Activated CD4-positive, alpha-beta T cell treated with anti-CD3 and anti-CD28 coated beads, Interleukin-2, amount 50 U/mL, for 48 hours (primary cell): ENCODE measurements around the gene FRAT1.

ENCODE experiments used
- DNase-seq, 2 experiments: peaks; one replicate each; pipeline ENCODE4 v3.0.0-alpha.2; 2020

FRAT1 gene

GRCh38 chr10:97307866-97308780 is 10.9 kb upstream of the FRAT1 start:
- no peak for DNase-seq

GRCh38 chr10:97311111-97311626 is 7.9 kb upstream of the FRAT1 start:
- no peak for DNase-seq

- no peak for DNase-seq
These were observed 6.2 kb upstream of the FRAT1 start for GRCh38 chr10:97312897-97313296.

GRCh38 chr10:97314671-97315070 is 4.4 kb upstream of the FRAT1 start:
- DNase-seq: no peak

GRCh38 chr10:97319671-97320479 is 804 bp downstream of the FRAT1 start:
- DNase-seq: peak; percentile 61 to 73

GRCh38 chr10:97320480-97321031 is 1.5 kb downstream of the FRAT1 start:
- peak; percentile 15 to 42 for DNase-seq

- peak; percentile 10 to 21 for DNase-seq
These were observed 2.1 kb downstream of the FRAT1 start for GRCh38 chr10:97321032-97321803.

GRCh38 chr10:97321804-97322190 is 2.7 kb downstream of the FRAT1 start:
- DNase-seq: no peak

- DNase-seq: no peak
These were observed 4.4 kb downstream of the FRAT1 start for GRCh38 chr10:97323501-97323900.

- DNase-seq: no peak
These were observed 6.7 kb downstream of the FRAT1 start for GRCh38 chr10:97325754-97326153.

GRCh38 chr10:97327348-97328294 is 8.6 kb downstream of the FRAT1 start:
- no peak for DNase-seq

GRCh38 chr10:97328646-97329453 is 9.8 kb downstream of the FRAT1 start:
- DNase-seq: peak in 1 of 2 experiments; percentile 19

- no peak for DNase-seq
These were observed 10.7 kb downstream of the FRAT1 start for GRCh38 chr10:97329766-97330165.

GRCh38 chr10:97331153-97331703 is 12.2 kb downstream of the FRAT1 start:
- no peak for DNase-seq

- peak; percentile 5 to 22 for DNase-seq
These were observed 13.7 kb downstream of the FRAT1 start for GRCh38 chr10:97332591-97333350.

- DNase-seq: no peak
These were observed 14.2 kb downstream of the FRAT1 start for GRCh38 chr10:97333351-97333600.

- peak; percentile 43 to 53 for DNase-seq
These were observed 14.7 kb downstream of the FRAT1 start for GRCh38 chr10:97333601-97334369.

- DNase-seq: peak; percentile 89
These were observed 15.5 kb downstream of the FRAT1 start, which contains the start of gene FRAT2 for GRCh38 chr10:97334370-97335175. Gene FRAT2 (minus strand): TSS chr10:97334729. CDS start chr10:97334572, 157 bp downstream.
